ENCODE measurements around the gene SLC10A3. TPM values are rescaled to one million over a fixed set of nuclear protein-coding genes. Genes with fewer than 3 reads are reported as not detected.

SLC10A3 gene
- total and polyA plus RNA-seq, 2 of the 13 experiments (the other 11 are each of a cell fraction or from before 2014, with no cell fraction given), result 10.1 to 11.5 TPM

- H3K4me1 ChIP-seq (ENCODE audit: insufficient read depth, low read length), result peaks cover 20% of the 10 kb centered on the region
- no peaks in the 10 kb centered on the region for H3K79me2 ChIP-seq (ENCODE audit: insufficient read depth, low read length)
- peaks cover 2 to 3% of the 10 kb centered on the region in 2 experiments; a peak in 1 of 5 replicates for H3K36me3 ChIP-seq (replicated peaks in 1 of 2; ENCODE audit: control insufficient read depth in 1 of 2, insufficient read depth in 2 of 2, low read length in 2 of 2)
- in situ Hi-C loops (cut with HindIII; ENCODE audit: extremely low pct_ligation_motif_present, low pct_unique_long_range_greater_than_20kb) (no loop called here), intact Hi-C loops (cut with micrococcal nuclease; ENCODE audit: unreplicated experiment) (no loop called here)
- no peak for DNase-seq (ENCODE audit: low spot score)
- H3K4me2 ChIP-seq (ENCODE audit: low read depth, low read length), result no peak overlapping the region
- 96% methylated on average over 4 of the region's 7 CpGs for WGBS (ENCODE audit: low lambda C conversion rate)
- ATAC-seq, result no peak
- no TSS peak for BruUV-seq (replicated peaks)
- H3K9me3 ChIP-seq (ENCODE audit: low read length), result no peaks in the 10 kb centered on the region
- H4K20me1 ChIP-seq (ENCODE audit: insufficient read depth, low read length), result no peaks in the 10 kb centered on the region
- no peak for FAIRE-seq
- H3K9ac ChIP-seq (ENCODE audit: insufficient read depth, low read depth, low read length), result no peak overlapping the region
- CTCF ChIA-PET (ENCODE audit: low intra/inter-chr PET ratio, low total read pairs), result no interaction called here
- H2AFZ ChIP-seq (ENCODE audit: low read length), result no peak overlapping the region
- no peak overlapping the region for H3K27ac ChIP-seq (ENCODE audit: extremely low read length, insufficient read depth, low read length)
- TF ChIP-seq ZSCAN25 (CRISPR knock-in tag; IDR thresholded peaks at IDR 0.05), result no peak
- no peak overlapping the region for H3K4me3 ChIP-seq (replicated peaks in 1 of 3; ENCODE audit: insufficient read depth in 1 of 3, low read depth in 2 of 3, low read length in 3 of 3)
- no peaks in the 10 kb centered on the region for H3K27me3 ChIP-seq (ENCODE audit: control insufficient read depth in 1 of 2, insufficient read depth in 2 of 2, low read length in 2 of 2)
- POLR2A ChIA-PET, result interaction anchor here (1.3 to 1.4 kb wide), 2 partner anchors 17 to 76 kb away, joined by 3 to 4 read pairs; partner anchors contain the start of gene SLC10A3
Observed at GRCh38 chrX:154473683-154474082, 16.7 kb downstream of the SLC10A3 start.

- Histone ChIP-seq H3K9me3 (ENCODE audit: low read length) (no peaks in the 10 kb centered on the region), H2AFZ (ENCODE audit: low read length) (no peak overlapping the region), H3K9ac (ENCODE audit: insufficient read depth, low read depth, low read length) (no peak overlapping the region), H3K79me2 (ENCODE audit: insufficient read depth, low read length) (no peaks in the 10 kb centered on the region), H3K36me3 (replicated peaks in 1 of 2; ENCODE audit: control insufficient read depth in 1 of 2, insufficient read depth in 2 of 2, low read length in 2 of 2) (peaks cover 2 to 4% of the 10 kb centered on the region in 2 experiments; a peak in 1 of 5 replicates), H3K4me3 (replicated peaks in 1 of 3; ENCODE audit: insufficient read depth in 1 of 3, low read depth in 2 of 3, low read length in 3 of 3) (no peak overlapping the region), H3K4me2 (ENCODE audit: low read depth, low read length) (no peak overlapping the region), H4K20me1 (ENCODE audit: insufficient read depth, low read length) (no peaks in the 10 kb centered on the region), H3K4me1 (ENCODE audit: insufficient read depth, low read length) (peaks cover 16% of the 10 kb centered on the region), H3K27me3 (ENCODE audit: control insufficient read depth in 1 of 2, insufficient read depth in 2 of 2, low read length in 2 of 2) (no peaks in the 10 kb centered on the region), H3K27ac (ENCODE audit: extremely low read length, insufficient read depth, low read length) (no peak overlapping the region)
- ATAC-seq (no peak), FAIRE-seq (no peak), DNase-seq (ENCODE audit: low spot score) (no peak)
- intact Hi-C loops (cut with micrococcal nuclease; ENCODE audit: unreplicated experiment), result no loop called here
- in situ Hi-C loops (cut with HindIII; ENCODE audit: extremely low pct_ligation_motif_present, low pct_unique_long_range_greater_than_20kb), result no loop called here
- no TSS peak for BruUV-seq (replicated peaks)
- WGBS (ENCODE audit: low lambda C conversion rate), result 98% methylated on average over 18 of the region's 28 CpGs
- POLR2A ChIA-PET, result interaction anchor here (1.3 kb wide), 1 partner anchor 17 kb away, joined by 3 read pairs; the partner anchor contains the start of gene SLC10A3
- CTCF ChIA-PET (ENCODE audit: low intra/inter-chr PET ratio, low total read pairs), result no interaction called here
- TF ChIP-seq IKZF1 (IDR thresholded peaks at IDR 0.05), result no peak
- no peak for TF ChIP-seq MTF1 (CRISPR knock-in tag; IDR thresholded peaks at IDR 0.05)
- no peak for TF ChIP-seq MED1 (CRISPR knock-in tag; IDR thresholded peaks at IDR 0.05)
- no peak for TF ChIP-seq PHF21A (CRISPR knock-in tag; IDR thresholded peaks at IDR 0.05)
- no peak for TF ChIP-seq ZFP37 (CRISPR knock-in tag; IDR thresholded peaks at IDR 0.05; ENCODE audit: borderline replicate concordance)
- no peak for TF ChIP-seq ZEB1 (IDR thresholded peaks at IDR 0.05; ENCODE audit: insufficient replicate concordance, low read depth)
- TF ChIP-seq PREB (CRISPR knock-in tag; IDR thresholded peaks at IDR 0.05), result no peak
- no peak for TF ChIP-seq AGO2 (optimal IDR thresholded peaks at IDR 0.05; ENCODE audit: low read depth, low read length)
- TF ChIP-seq ZNF782 (CRISPR knock-in tag; IDR thresholded peaks at IDR 0.05; ENCODE audit: borderline replicate concordance), result no peak
- no peak for TF ChIP-seq FOXM1 (CRISPR knock-in tag; IDR thresholded peaks at IDR 0.05)
- TF ChIP-seq YEATS4 (CRISPR knock-in tag; IDR thresholded peaks at IDR 0.05; ENCODE audit: borderline replicate concordance), result no peak
- TF ChIP-seq TEAD3 (CRISPR knock-in tag; optimal IDR thresholded peaks at IDR 0.05; ENCODE audit: borderline replicate concordance), result no peak
- TF ChIP-seq SMARCE1 (IDR thresholded peaks at IDR 0.05; ENCODE audit: borderline replicate concordance), result no peak
- no peak for TF ChIP-seq GPBP1L1 (CRISPR knock-in tag; IDR thresholded peaks at IDR 0.05)
Observed at GRCh38 chrX:154472685-154473632, 17.5 kb downstream of the SLC10A3 start.

Data from HepG2 (cell line).